GM12878 (cell line): ENCODE results near the gene SH2B2. TPM values are rescaled to one million over a fixed set of nuclear protein-coding genes. Genes with fewer than 3 reads are reported as not detected.

Experiments used
- CEBPZ ChIP-seq: fragments of 150-350 bp; IDR thresholded peaks from 2 replicates; pipeline ENCODE4 v1.6.1; 2016; ENCODE audit warnings: low read depth, low read length
- CHD4 ChIP-seq: fragments of 200-600 bp; sonication (generic); IDR thresholded peaks from 2 replicates; pipeline ENCODE4 v1.6.1; 2016; ENCODE audit warnings: mild to moderate bottlenecking
- E4F1 ChIP-seq: fragments of 450-650 bp; IDR thresholded peaks from 2 replicates; pipeline ENCODE4 v1.6.1; 2018; ENCODE audit warnings: borderline replicate concordance, mild to moderate bottlenecking; ENCODE audit not compliant: partially characterized antibody
- EP300 ChIP-seq, 2 experiments: fragments of 150-350 bp in 1 of 2; IDR thresholded peaks; 2 replicates each; pipeline ENCODE4 v1.6.1; 2011 to 2012; ENCODE audit warnings: low read depth in 2 of 2, low read length in 2 of 2, borderline replicate concordance in 1 of 2, improper control_type of control experiment in 1 of 2, inconsistent platforms in 1 of 2; ENCODE audit not compliant: control insufficient read depth in 1 of 2
- FOXM1 ChIP-seq: IDR thresholded peaks from 2 replicates; pipeline ENCODE4 v1.6.1; 2012; ENCODE audit warnings: low read depth, mild to moderate bottlenecking, inconsistent platforms, low read length, moderate library complexity
- HDAC2 ChIP-seq: fragments of 200-600 bp; sonication (generic); IDR thresholded peaks from 2 replicates; pipeline ENCODE4 v1.6.1; 2017
- IRF3 ChIP-seq: fragments of 450-650 bp; IDR thresholded peaks from 2 replicates; pipeline ENCODE4 v1.6.1; 2014; ENCODE audit warnings: mild to moderate bottlenecking
- NR2C2 ChIP-seq: IDR thresholded peaks from 2 replicates; pipeline ENCODE4 v1.6.1; 2011; ENCODE audit warnings: borderline replicate concordance, low read depth; ENCODE audit not compliant: control insufficient read depth, insufficient read length
- POLR2AphosphoS5 ChIP-seq: IDR thresholded peaks from 2 replicates; pipeline ENCODE4 v1.6.1; 2011; ENCODE audit warnings: mild to moderate bottlenecking, low read length, inconsistent platforms
- POU2F2 ChIP-seq: IDR thresholded peaks from 3 replicates; pipeline ENCODE4 v1.6.1; 2011; ENCODE audit warnings: low read depth, mild to moderate bottlenecking, low read length, borderline replicate concordance
- RAD21 ChIP-seq: IDR thresholded peaks from 2 replicates; pipeline ENCODE4 v1.6.1; 2011; ENCODE audit warnings: mild to moderate bottlenecking, low read depth, low read length, moderate library complexity; ENCODE audit not compliant: insufficient read depth
- RFX5 ChIP-seq: IDR thresholded peaks from 2 replicates; pipeline ENCODE4 v1.6.1; 2011; ENCODE audit warnings: low read depth, low read length, improper control_type of control experiment
- SMC3 ChIP-seq: IDR thresholded peaks from 2 replicates; pipeline ENCODE4 v1.6.1; 2011; ENCODE audit warnings: low read length, improper control_type of control experiment, borderline replicate concordance
- ZNF207 ChIP-seq: fragments of 450-650 bp; IDR thresholded peaks from 2 replicates; pipeline ENCODE4 v1.6.1; 2014; ENCODE audit warnings: antibody characterized with exemption, mild to moderate bottlenecking, borderline replicate concordance
- ZNF592 ChIP-seq: fragments of 450-650 bp; IDR thresholded peaks from 2 replicates; pipeline ENCODE4 v1.6.1; 2017; ENCODE audit warnings: mild to moderate bottlenecking, moderate library complexity
- polyA plus RNA-seq, 11 experiments: library from polyadenylated mRNA; depleted of rRNA in 4 of 11; unstranded in 6 of 11; stranded (reverse) in 5 of 11; fragments of >200 nt; fragmentation: Nextera tagmentation in 4 of 11; fragmentation: Illumina TruSeq in 1 of 11; extraction: Ambion mirVana in 4 of 11; extraction: Trizol in 1 of 11; gene quantifications; 1 replicate in 1 of 11; 2 replicates in 10 of 11; pipeline versions ENCODE4 v1.2.1 to v1.2.3, GENCODE V29; 2011 to 2016; ENCODE audit warnings: inconsistent platforms in 2 of 11, missing spikeins in 2 of 11, low read depth in 1 of 11
- total RNA-seq, 4 experiments: library from RNA; depleted of rRNA in 3 of 4; stranded (reverse); fragments of >200 nt in 3 of 4; fragmentation: Illumina TruSeq in 1 of 4; extraction: Trizol in 1 of 4; gene quantifications; 2 replicates each; pipeline versions ENCODE4 v1.2.1 to v1.2.3, GENCODE V29; 2013 to 2021

Gene SH2B2
- total and polyA plus RNA-seq, 10 of the 15 experiments (the other 5 are each of a cell fraction or from before 2014, with no cell fraction given): 0.13 to 55.1 (median 7.4) TPM; not detected in 1

GRCh38 chr7:102279537-102280400 is 6.9 kb upstream of the SH2B2 start (continued):
- TF ChIP-seq POU2F2: 0 out of 3 replicates have a peak, but pooled peaks have one; percentile 51
- TF ChIP-seq FOXM1: no peak
- TF ChIP-seq ZNF207: 0 out of 2 replicates have a peak, but pooled peaks have one; percentile 59
- no peak for TF ChIP-seq CHD4
- peak; percentile 94 for TF ChIP-seq RAD21
- TF ChIP-seq EP300 (IDR thresholded peaks at IDR 0.05; ENCODE audit: borderline replicate concordance in 1 of 2, control insufficient read depth in 1 of 2, low read depth in 2 of 2, low read length in 2 of 2): no peak
- TF ChIP-seq ZNF592: peak; percentile 78; the same call in 1 of the 2 replicates
- TF ChIP-seq POLR2AphosphoS5: no peak
- TF ChIP-seq NR2C2: no peak
- TF ChIP-seq CEBPZ: no peak
- TF ChIP-seq HDAC2: no peak
- no peak for TF ChIP-seq IRF3
- no peak for TF ChIP-seq E4F1
- TF ChIP-seq SMC3: peak; percentile 96
- no peak for TF ChIP-seq RFX5
